ENCODE results near the gene DHX57. TPM values are rescaled to one million over a fixed set of nuclear protein-coding genes. Genes with fewer than 3 reads are reported as not detected.

The DHX57 gene
- total and polyA plus RNA-seq, 2 donors (not counting 3 experiments of a cell fraction or from before 2014, with no cell fraction given) = 8.7 to 28.2 TPM

GRCh38 chr2:38873763-38874162 is 2.0 kb downstream of the DHX57 start:
- POLR2A ChIA-PET = no interaction called here
- H3K9me1 ChIP-seq (replicated peaks; ENCODE audit: control insufficient read depth, extremely low read depth, insufficient read depth, low read length) = no peaks in the 10 kb centered on the region
- H3K4me2 ChIP-seq (ENCODE audit: insufficient read depth, low read length) = no peak overlapping the region
- intact Hi-C loops (cut with micrococcal nuclease) (no loop called here), dilution Hi-C loops (cut with MboI; ENCODE audit: extremely low pct_ligation_motif_present, low sequenced_read_pairs) (no loop called here)
- no peak for DNase-seq (ENCODE audit: low read depth, low spot score)
- no peaks in the 10 kb centered on the region for H3K36me3 ChIP-seq (ENCODE audit: control insufficient read depth in 2 of 2, extremely low read depth in 1 of 2, insufficient read depth in 2 of 2, low read length in 2 of 2)
- no peak for TF ChIP-seq GATA2 (IDR thresholded peaks at IDR 0.05; ENCODE audit: insufficient read depth, insufficient read length, low read depth, low read length)
- no peak for TF ChIP-seq JUN (IDR thresholded peaks at IDR 0.05; ENCODE audit: borderline replicate concordance, insufficient read depth, insufficient read length, low read depth)
- TF ChIP-seq, protein P1, sequence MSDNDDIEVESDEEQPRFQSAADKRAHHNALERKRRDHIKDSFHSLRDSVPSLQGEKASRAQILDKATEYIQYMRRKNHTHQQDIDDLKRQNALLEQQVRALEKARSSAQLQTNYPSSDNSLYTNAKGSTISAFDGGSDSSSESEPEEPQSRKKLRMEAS (IDR thresholded peaks at IDR 0.05; ENCODE audit: insufficient read depth, insufficient read length) = no peak
- TF ChIP-seq MYC (IDR thresholded peaks at IDR 0.05; ENCODE audit: low read depth, low read length) = no peak
- TF ChIP-seq POLR2A (IDR thresholded peaks at IDR 0.05; ENCODE audit: low read depth, low read length) = no peak
- no peak for TF ChIP-seq EZH2 (IDR thresholded peaks at IDR 0.05; ENCODE audit: borderline replicate concordance, low read depth, low read length, severe bottlenecking)
- TF ChIP-seq, protein P2, sequence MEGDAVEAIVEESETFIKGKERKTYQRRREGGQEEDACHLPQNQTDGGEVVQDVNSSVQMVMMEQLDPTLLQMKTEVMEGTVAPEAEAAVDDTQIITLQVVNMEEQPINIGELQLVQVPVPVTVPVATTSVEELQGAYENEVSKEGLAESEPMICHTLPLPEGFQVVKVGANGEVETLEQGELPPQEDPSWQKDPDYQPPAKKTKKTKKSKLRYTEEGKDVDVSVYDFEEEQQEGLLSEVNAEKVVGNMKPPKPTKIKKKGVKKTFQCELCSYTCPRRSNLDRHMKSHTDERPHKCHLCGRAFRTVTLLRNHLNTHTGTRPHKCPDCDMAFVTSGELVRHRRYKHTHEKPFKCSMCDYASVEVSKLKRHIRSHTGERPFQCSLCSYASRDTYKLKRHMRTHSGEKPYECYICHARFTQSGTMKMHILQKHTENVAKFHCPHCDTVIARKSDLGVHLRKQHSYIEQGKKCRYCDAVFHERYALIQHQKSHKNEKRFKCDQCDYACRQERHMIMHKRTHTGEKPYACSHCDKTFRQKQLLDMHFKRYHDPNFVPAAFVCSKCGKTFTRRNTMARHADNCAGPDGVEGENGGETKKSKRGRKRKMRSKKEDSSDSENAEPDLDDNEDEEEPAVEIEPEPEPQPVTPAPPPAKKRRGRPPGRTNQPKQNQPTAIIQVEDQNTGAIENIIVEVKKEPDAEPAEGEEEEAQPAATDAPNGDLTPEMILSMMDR (IDR thresholded peaks at IDR 0.05; ENCODE audit: extremely low read depth in 1 of 2, insufficient read depth in 1 of 2, low read depth in 1 of 2, low read length in 2 of 2) = no peak
- TF ChIP-seq POLR2AphosphoS5 (IDR thresholded peaks at IDR 0.05; ENCODE audit: insufficient read depth, low read depth, low read length) = no peak
- TF ChIP-seq FOS (IDR thresholded peaks at IDR 0.05; ENCODE audit: borderline replicate concordance, insufficient read depth, low read length) = no peak
- H3K9ac ChIP-seq (replicated peaks; ENCODE audit: extremely low read depth, insufficient read depth, low read length) = no peak overlapping the region
- CTCF ChIA-PET = interaction anchor here (0.7 kb wide), 1 partner anchor 262 kb away, joined by 3 read pairs; no protein-coding TSS in a partner anchor
- no peak overlapping the region for H3K27ac ChIP-seq (ENCODE audit: insufficient read depth, low read depth, low read length)
- peaks cover 13% of the 10 kb centered on the region for H3K4me1 ChIP-seq (ENCODE audit: control insufficient read depth, extremely low read depth, insufficient read depth, low read length)
- peaks cover 25% of the 10 kb centered on the region for H3K79me2 ChIP-seq (ENCODE audit: control insufficient read depth, insufficient read depth, low read length)
- H3K9me3 ChIP-seq (replicated peaks; ENCODE audit: control insufficient read depth, insufficient read depth, low read length) = no peaks in the 10 kb centered on the region
- H4K20me1 ChIP-seq (replicated peaks; ENCODE audit: control insufficient read depth, extremely low read depth, insufficient read depth, low read length) = no peaks in the 10 kb centered on the region
- no peaks in the 10 kb centered on the region for H3K27me3 ChIP-seq (ENCODE audit: control insufficient read depth in 2 of 2, insufficient read depth in 2 of 2, low read length in 2 of 2)
- no peak overlapping the region for H2AFZ ChIP-seq (ENCODE audit: low read depth, low read length)
- no TSS peak for BruUV-seq (replicated peaks)
- H3K4me3 ChIP-seq (replicated peaks in 1 of 3; ENCODE audit: insufficient read depth in 1 of 3, low read depth in 1 of 3, low read length in 3 of 3) = no peak overlapping the region
- FAIRE-seq = no peak
